NOMO-1 treated with DMSO at 0.1 percent for 48 hours (cell line): ENCODE measurements around the gene AKTIP.
"Not testable (repeated sequence)": the region's sequence is repeated elsewhere in the genome, so short reads cannot be mapped to it uniquely, and the experiment has no call there.

Experiments
- DNase-seq: peaks from one replicate; lab custom pipeline; 2025; ENCODE audit not compliant: unreplicated experiment; lab: John Stamatoyannopoulos, UW

AKTIP gene

DNA sequence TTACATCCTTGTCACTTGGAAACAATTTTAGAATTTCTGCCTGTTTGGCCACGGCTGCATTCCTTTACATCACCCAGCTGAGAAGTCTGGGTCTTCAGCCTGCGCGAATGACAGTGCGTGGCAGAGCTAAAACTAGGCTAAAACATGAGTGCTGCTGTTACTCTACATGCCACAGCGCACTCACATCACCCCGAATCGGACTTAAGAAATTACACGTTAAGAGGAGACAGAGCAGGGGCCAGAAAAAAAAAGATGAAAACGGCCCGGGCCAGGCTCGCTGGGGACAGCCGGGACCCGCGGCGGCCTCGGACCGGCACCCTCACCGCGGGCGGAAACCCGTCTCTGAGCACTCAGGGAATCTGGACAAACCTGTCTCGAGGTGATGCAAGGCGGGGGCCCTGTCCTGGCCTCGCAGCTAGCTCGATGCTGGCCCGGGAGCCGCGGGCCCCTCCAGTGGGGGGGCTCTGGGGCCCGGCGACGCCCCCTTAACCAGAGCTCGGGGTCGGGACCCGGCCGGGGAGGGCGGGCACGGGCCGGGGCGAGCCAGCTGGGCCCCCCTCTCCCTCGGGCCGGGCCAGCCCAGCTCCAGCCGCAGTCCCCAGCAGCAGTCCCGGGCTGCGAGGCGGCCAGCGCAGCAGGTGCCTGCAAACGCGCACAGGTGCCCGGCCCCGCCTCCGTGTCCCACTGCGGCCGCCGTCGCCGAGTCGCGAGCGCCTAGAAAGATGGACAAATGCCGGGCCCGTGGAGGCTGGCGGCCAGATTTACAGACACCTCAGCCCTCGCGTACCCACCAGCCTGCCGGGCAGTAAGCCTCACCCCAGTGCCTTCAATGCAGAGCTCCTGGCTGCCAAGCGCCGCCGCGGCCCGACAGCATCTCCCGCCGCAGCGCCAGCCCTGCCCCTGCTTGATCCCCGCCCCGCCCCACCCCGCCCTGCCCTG lies at the start of gene AKTIP:
Gene AKTIP, minus strand, starts transcription at position 879 of the 939 bp plus-strand sequence. CDS start 2,950 bp downstream, outside the sequence.
- DNase-seq = no peak

DNA sequence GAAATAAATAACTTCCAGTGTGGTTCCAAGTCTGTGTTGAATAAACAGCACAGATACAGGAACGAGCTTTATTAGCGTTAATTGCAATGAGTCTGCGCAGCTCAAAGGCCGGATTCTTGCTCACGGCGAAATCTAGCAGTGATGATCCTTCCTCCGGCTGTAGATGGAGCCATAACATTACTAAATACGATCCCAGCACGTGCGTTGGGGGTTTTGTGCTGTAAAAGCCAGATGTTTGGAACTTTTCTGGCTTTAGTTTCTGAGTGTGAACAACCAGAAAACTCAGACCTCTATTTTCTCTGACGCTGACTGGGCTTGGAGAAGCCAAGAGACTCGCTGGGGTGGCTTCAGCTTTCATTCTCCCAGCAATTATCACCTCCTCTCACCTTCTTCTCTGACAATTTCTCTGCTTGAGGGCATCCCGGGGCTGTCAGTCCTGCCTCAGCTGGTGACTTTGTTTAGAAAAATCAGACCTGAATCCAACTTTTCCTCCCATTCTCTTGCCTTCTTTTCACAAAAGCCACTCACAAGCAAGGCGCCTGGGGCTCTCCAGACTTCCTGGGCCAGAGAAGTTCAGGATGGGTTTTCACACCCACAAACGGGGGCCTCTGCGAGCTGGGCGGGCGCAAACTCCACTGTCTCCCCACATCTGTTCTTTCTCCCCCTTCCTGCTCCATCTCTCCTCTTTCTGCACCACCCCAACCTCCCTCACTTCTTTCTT lies 47.1 kb upstream of the AKTIP start:
- DNase-seq = peak; percentile 84

DNA sequence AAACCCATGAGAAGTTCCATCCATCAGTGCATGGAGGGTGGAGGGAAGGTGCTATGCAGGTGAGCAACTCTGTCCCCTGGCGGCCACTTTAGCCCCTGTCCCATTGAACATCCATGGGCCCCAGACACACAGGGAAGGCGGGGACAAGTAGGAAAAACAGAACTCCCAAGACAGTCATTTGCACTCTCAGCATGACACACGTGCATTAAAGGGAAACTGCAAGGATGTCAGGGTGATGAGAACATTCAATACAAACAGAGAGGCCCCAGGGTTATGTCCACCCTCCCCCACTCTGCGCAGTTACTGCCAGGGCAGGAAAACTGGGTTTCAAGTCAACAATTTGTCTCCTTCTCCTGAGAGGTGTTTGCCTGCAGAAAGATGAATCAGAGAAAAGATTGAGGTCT lies 44.0 kb upstream of the AKTIP start:
- DNase-seq = no peak

DNA sequence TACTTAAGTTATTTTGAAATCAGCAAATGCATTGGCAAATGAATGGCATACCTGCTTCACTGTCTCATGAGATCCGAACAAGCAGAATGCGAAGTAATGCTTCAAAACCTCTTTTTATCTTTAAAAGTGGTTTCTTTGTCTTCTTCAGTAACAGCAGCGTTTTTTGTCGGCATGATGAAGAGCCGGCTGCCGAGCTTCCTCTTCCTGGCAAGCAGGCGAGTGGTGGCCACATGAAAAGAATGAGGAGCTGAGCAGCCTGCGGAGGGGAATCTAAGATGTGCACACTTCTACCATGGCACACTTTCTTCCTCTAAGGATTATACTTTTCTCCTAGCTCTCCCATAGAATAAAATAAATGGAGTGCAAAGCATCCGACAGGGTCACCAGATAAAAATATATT lies 42.4 kb upstream of the AKTIP start:
- peak; percentile 39 for DNase-seq

DNA sequence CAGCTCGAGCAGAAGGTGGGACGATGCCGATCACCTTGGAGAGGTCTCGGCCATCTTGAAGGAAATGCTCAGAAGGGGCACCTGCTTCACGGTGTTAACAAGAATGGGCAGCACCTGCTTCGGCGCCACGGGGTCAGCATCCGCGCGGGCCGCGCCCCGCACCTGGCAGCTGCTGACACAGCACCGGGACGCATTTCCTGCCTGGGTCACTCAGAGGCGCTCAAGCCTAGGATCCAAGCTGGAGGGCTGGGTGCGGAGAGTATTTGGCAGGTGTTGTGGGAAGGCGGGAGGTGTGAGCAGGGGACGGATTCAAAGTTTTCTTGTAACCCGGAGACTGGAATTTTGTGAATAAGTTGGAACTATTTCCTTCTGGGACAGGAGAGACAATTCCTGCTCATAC lies 39.3 kb upstream of the AKTIP start:
- DNase-seq = no peak

DNA sequence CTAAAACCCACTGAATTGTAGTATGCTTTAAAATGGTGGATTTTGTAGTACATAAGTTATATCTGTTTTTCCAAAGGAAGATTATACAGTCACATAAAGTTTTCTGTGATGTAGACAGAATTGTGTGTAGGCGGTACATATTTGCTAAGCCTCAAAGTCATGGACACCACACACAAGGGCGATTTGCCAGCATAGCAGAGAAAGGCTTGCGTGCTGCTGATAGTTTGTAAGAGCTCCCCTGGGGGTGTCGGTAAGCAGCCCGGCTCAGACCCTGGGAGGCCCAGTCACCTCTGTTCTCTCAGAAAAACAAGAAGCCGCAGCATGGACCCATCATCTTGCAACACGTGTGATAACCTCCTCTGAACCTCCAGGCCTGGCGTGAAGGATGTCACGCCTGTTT lies 38.3 kb upstream of the AKTIP start:
- DNase-seq = no peak

DNA sequence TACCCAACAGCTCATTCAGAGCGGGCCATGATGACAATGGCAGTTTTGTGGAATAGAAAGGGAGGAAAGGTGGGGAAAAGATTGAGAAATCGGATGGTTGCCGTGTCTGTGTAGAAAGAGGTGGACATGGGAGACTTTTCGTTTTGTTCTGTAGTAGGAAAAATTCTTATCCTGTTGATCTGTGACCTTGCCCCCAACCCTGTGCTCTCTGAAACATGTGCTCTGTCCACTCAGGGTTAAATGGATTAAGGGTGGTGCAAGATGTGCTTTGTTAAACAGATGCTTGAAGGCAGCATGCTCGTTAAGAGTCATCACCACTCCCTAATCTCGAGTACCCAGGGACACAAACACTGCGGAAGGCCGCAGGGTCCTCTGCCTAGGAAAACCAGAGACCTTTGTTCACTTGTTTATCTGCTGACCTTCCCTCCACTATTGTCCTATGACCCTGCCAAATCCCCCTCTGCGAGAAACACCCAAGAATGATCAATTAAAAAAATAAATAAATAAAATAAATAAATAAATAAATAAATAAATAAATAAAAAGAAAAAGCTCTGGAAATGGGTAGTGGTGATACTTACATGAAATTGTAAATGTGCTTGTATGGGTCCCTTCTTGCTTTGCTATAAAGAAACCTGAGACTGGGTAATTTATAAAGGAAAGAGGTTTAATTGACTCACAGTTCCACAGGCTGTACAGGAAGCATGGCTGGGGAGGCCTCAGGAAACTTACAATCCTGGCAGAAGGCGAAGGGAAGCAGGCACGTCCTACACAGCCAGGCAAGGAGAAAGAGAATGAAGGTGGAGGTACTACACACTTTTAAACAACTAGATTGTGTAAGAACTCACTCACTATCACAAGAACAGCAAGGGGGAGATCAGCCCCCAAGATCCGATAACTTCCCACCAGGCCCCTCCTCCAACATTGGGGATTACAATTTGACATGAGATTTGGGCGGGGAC lies 37.0 kb upstream of the AKTIP start:
- not testable (repeated sequence) for DNase-seq

DNA sequence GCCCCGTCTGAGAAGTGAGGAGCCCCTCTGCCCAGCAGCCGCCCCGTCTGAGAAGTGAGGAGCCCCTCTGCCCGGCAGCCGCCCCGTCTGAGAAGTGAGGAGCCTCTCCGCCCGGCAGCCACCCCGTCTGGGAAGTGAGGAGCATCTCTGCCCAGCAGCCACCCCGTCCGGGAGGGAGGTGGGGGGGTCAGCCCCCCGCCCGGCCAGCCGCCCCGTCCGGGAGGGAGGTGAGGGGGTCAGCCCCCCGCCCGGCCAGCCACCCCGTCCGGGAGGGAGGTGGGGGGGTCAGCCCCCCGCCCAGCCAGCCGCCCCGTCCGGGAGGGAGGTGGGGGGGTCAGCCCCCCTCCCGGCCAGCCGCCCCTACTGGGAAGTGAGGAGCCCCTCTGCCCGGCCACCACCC lies 36.3 kb upstream of the AKTIP start:
- DNase-seq = not testable (repeated sequence)

DNA sequence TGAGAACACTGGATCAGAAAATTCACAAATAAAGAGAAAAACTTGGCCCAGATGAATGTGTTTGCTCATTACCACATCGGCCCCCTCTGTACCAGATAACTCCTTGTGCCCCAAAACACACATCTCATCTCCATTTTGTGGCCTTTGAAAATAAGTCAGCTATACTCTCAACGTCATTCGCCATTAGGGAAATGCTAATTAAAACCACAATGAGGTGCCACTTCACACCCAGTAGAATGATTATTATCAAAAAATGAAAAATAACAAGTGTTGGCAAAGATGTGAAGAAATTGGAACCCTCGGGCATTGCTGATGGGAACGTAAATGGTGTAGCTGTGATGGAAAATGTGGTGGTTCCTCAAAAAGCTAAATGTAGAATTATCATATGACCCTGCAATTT lies 34.6 kb upstream of the AKTIP start:
- DNase-seq = no peak

DNA sequence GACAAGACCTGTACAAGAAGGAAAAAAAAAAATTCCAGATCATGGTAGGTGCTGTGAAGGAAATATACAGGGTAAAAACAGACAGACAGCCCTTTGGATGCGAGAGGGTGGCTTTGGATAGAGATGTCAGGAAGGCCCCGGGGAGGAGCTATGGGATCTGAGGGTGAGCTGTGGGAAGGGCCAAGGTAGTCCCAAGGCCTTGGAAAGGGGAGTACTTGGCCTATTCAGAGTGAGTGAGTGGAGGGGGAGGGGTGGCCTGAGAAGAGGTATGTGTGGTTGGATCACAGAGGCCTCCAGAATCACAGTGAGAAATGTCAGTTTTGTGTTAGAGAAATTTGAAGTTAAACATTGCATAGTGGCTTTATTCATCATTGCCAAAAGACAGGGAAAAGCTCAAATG lies 31.2 kb upstream of the AKTIP start:
- DNase-seq = no peak

DNA sequence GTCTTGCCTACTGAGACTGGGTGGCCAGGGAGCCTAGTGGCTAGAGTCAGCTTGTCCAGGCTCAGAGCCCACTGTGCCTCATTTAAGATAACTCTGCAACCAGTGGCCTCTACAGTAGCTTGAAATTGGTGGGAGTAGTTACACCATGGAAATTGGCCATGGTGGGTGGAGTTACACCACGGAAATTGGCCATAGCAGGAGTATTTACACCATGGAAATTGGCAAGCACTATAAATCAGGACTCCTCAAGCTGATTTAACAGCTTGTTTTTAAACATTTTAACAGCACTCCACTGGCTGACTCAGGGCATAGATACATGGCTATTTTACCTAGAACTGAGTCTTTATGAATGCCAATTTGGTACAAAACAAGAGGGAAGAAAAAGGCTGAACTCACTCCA lies 27.7 kb upstream of the AKTIP start:
- no peak for DNase-seq

DNA sequence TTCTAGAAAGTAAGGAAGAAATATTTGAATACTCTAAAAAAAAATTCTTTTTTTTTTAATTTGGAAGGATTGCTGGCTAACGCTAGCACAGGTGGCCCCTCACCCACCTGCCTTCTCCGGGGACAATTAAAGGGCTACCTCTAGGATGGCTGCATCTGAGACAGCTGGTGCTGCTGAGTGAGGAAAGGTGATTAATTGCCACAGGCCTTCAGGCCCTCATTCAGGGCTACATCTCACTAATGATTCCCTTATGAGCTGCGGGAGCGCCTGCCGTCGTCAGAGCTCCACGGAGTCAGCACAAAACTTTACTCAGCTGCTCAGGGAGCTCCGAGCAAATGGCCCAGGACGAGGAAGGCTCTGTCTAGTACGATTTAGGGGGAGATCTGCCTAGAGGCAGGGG lies 27.0 kb upstream of the AKTIP start:
- no peak for DNase-seq

DNA sequence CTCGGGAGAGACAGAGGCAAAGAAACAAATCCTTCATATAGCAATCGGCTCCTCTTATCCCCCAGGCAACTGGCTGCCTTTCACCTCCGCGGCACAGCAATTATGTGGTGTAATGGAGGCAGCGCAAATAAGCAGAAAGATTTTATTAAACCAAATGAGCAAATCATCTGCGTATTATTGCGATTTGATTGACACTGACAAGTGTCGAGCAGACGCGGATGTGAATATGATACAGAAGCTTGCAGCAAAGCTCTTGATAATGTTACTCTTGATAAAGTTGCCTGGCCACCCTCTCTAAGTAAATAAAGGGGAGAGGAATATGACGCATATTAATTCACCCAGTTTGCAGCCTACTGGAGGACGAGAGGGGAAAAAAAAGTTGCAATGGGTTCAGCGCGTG lies 26.5 kb upstream of the AKTIP start:
- DNase-seq = no peak

DNA sequence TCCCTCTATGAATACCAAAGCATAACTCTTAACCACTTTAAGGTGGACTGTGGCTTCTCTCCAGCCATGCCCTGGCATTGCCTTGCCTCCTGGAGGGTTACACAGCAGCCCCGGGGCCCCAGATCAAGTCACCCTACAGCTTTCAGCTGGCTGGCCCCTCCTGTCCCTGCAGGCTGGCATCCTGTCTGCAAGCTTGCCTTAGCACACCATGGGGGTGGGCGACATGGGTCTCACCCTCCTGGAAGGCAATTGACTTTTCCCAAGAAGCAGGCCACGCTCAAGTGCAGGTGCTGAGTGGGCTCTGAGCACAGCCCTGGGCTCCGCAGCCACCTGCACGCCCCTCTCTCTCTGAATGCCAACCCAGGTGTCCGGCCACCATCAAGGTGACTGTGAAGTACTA lies 25.8 kb upstream of the AKTIP start:
- no peak for DNase-seq

DNA sequence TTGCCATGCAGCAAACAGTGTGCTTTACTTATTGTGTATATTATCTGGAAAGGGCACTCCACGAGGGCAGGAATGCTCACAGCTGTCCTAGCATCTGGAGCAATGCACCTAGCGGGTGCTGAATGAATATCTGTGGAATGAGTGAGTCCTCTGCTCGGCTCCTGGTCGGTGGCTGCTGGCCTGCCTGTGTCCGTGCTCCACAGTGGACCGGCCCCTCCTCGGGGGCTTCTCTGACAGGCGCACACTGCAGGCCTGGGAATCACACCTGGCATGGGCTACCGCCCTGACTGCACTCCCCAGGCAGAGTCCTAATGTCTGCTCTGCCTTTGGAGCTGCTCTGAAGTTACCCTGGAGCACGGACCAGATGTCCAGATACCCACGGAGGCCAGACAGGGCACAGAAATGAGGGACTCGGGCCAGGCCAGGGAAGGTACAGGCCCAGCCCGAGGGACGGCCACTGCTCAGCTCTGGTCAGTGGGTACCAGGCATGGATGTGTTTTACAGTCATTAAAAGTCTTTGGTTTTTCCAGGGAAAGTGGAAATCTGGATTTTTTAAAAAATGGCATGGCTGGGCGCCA lies 21.1 kb upstream of the AKTIP start:
- DNase-seq = no peak

DNA sequence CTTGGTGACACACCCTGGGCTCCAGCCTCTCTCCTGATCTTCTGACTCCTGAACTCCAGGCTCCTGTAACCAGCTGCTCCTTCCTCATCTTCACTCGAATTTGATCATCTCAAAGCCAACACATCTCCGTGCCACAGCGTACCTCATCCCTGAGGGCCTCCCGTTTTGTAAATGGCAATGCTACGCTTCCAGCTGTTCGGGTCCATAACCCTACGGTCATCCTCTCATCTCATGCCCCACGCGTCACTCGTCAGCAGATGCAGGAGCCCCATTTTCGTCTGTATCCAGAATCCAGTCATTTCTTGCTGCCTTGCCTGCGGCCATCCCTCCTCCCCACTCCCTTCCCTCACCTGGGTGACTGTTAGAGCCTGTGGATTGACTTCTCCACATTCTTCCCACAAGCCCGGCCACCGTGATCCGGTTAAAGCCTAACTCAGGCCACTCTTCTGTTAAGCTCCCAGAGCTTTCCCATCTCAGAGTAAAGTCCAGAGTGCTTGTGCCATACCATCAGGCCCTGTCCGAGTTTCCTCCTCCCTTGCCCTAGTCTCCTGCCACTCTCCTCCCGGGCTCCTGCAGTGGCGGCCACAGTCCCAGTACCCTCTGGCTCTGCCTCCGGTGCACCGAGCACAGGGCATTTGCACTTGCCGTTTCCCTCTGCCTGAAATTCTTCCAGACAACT lies 20.3 kb upstream of the AKTIP start:
- DNase-seq = no peak

DNA sequence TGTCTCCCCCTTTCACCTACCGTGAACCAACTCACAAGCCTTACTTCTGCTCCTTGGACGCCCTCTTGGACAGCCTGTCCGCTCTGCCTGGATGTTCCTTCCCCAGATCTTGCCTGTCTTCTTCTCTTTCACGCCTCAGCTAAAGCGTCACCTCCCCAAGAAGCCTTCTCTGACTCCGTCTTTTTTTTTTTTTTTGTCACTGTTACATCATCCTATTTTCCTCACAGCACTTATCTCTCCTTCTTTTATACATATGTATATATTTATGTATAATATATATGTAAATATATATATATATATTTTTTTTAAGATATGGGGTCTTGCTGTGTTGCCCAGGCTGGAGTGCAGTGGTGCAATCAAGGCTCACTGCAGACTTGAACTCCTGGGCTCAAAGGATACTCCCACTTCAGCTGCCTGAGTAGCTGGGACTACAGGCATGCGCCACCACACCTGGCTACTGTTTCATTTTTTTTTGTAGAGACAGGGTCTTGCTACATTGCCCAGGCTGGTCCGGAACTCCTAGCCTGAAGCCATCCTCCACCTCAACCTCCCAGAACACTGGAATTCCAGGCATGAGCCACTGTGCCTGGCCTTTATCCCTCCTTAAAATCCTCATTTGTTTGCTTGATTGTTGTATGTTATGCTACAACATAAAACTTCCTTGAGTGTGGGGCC lies 16.5 kb upstream of the AKTIP start:
- DNase-seq = no peak

DNA sequence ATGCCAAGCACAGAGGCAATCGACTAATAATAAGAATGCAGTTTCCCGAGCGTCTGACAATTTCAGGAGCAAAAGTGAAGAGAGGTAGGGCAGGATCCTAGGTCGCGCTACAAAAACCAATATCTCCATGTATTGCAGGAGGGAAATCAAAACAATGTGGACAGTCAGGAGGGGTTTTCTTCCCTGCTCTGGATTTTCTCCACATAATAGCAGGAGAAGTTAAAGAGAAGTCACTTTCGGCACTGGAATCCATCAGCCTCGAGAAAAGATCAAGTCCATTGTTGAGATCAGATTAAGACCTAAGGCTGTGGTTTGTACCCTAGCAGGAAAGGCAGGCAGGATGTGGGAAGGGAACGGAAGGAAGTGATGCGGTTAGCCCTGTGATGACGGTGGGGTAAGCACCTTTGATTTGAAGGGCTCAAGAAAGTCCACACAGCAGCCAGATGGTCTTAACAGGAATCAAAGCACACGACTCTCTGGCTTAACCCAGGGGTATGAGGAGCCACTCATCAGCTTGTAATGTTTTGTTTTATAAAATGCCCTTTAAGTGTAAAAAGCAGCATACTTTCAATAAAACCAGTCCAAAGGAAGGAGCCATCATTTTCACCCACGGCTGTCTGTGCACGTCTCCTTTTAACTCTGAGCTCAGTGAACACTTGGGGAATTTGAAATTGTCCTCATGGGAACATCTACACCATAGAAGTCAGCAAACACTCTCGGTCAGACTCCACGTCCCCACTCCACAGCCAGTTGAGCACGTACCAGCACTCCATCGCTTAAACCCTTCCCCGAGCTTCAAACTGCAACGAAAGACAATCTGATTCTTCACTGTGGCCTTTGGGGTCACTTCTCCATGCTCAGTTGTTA lies 15.8 kb upstream of the AKTIP start:
- DNase-seq = peak; percentile 75

DNA sequence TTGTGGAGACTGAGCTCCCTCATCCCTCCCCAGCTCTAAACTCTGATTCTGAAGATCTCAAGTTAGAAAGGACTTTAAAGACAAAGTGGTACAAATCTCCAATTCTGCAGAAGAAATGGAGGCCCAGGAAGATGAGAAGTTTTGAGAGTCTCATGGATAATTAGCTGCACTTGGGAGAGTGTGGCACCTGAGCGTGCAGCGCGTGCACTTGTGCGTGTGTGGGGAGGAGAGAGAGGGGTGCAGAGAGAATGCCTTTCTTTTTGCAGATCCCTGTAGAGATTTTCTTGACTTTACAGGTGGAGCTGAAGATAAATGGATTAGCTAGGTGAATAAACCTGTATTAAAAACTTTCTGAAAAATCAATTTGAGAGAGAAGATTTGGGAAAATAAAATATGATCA lies 14.8 kb upstream of the AKTIP start:
- DNase-seq = no peak
